ENCODE measurements around the gene POLD1. TPM values are rescaled to one million over a fixed set of nuclear protein-coding genes. Genes with fewer than 3 reads are reported as not detected.

Gene POLD1
- total and polyA plus RNA-seq, 4 donors: 5.4 to 27.7 (median 20.1) TPM

DNA sequence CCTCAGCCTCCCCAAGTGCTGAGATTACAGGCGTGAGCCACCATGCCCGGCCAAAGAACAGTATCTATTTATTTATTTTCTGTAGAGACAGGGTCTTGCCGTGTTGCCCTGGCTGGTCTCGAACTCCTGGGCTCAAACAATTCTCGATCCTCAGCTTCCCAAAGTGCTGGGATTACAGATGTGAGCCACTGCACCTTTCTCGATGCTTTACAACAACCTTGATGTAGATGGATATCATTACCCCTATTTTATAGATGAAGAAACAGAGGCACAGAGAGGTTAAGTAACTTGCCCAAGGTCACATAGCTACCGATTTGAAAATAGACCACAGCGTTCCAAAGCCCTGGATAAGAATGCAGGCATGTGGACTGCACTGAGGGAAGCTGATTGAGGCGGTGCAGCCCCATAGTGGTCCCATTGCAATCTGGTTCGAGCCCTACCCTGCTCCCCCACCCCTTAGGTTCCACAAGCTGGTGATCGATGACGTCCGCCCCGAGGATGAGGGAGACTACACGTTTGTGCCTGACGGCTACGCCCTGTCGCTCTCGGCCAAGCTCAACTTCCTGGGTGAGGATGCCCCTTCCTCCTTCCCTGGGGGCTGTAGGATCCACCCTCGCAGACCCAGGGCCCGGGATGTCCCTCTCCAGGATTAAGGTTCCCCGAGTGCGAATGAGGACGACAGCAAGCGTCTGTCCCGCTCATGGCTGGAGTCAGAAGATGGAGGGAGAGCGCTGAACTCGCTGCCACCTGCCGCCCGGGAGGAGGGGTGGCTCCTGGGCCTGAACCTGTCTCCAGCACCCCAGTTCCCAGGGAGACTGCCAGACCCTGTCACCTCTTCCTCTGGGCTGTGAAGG is 66.4 kb downstream of the POLD1 start:
- Histone ChIP-seq H3K27ac (ENCODE audit: low read depth in 1 of 2, low read length in 2 of 2) (no peak overlapping the region), H3K4me3 (ENCODE audit: low read length in 2 of 2) (no peak overlapping the region), H3K27me3 (ENCODE audit: control insufficient read depth in 1 of 2, insufficient read depth in 2 of 2, low read length in 1 of 2) (no peaks in the 10 kb centered on the region), H3K9me3 (ENCODE audit: control insufficient read depth, low read length) (peaks cover 3% of the 10 kb centered on the region), H3K36me3 (ENCODE audit: control insufficient read depth in 1 of 2, insufficient read depth in 2 of 2, low read length in 1 of 2) (no peaks in the 10 kb centered on the region), H3K4me1 (ENCODE audit: control insufficient read depth in 1 of 2, insufficient read depth in 2 of 2, low read length in 2 of 2) (no peaks in the 10 kb centered on the region)
- WGBS, 2 donors: 62 to 63% methylated on average over 30 of the region's 30 CpGs
- DNase-seq: no peak
- ATAC-seq (ENCODE audit: low FRiP score): no peak
- intact Hi-C loops (cut with DNase I): no loop called here

DNA sequence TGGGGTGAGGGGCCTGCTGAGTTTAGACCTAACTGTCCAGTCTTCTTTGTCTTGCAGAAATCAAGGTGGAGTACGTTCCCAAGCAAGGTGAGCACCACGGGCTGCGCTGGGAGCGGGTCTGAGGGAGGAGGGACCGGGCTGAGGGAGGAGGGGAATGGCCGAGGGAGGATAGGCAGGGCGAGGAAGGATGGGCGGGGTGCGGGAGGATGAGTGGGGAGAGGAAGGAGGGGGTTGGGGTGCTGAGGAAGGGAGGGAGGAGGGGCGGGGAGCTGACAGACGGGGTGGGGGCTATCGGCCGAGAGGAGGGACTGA is 67.0 kb downstream of the POLD1 start:
- no peaks in the 10 kb centered on the region for H3K4me1 ChIP-seq (ENCODE audit: control insufficient read depth in 1 of 2, insufficient read depth in 2 of 2, low read length in 2 of 2)
- intact Hi-C loops (cut with DNase I): no loop called here
- no peak overlapping the region for H3K27ac ChIP-seq (ENCODE audit: low read depth in 1 of 2, low read length in 2 of 2)
- ATAC-seq (ENCODE audit: low FRiP score) (no peak), DNase-seq (no peak)
- H3K36me3 ChIP-seq (ENCODE audit: control insufficient read depth in 1 of 2, insufficient read depth in 2 of 2, low read length in 1 of 2): no peaks in the 10 kb centered on the region
- no peak overlapping the region for H3K4me3 ChIP-seq (ENCODE audit: low read length in 2 of 2)
- WGBS, 2 donors: 54 to 68% methylated on average over 13 of the region's 13 CpGs
- no peaks in the 10 kb centered on the region for H3K27me3 ChIP-seq (ENCODE audit: control insufficient read depth in 1 of 2, insufficient read depth in 2 of 2, low read length in 1 of 2)
- H3K9me3 ChIP-seq (ENCODE audit: control insufficient read depth, low read length): peaks cover 3% of the 10 kb centered on the region

DNA sequence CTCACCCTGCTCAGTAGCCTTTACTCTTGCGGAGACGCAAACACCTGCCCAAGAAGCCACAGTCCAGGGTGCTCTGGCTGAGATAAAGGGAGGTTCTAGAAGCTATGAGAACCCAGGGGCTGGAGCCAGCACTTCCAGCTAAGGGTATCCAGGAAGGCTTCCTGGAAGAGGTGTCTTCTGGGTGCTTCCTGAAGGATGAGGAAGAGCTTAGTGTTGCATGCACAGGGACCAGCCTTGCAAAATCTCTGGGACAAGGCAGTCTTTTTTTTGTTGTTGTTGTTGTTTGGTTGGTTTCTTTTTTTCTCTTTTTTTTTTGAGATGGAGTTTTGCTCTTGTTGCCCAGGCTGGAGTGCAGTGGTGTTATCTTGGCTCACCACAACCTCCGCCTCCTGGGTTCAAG is 69.1 kb downstream of the POLD1 start:
- no peak for ATAC-seq (ENCODE audit: low FRiP score)
- intact Hi-C loops (cut with DNase I): no loop called here
- 93 to 98% methylated on average over 3 of the region's 3 CpGs for WGBS, 2 donors

DNA sequence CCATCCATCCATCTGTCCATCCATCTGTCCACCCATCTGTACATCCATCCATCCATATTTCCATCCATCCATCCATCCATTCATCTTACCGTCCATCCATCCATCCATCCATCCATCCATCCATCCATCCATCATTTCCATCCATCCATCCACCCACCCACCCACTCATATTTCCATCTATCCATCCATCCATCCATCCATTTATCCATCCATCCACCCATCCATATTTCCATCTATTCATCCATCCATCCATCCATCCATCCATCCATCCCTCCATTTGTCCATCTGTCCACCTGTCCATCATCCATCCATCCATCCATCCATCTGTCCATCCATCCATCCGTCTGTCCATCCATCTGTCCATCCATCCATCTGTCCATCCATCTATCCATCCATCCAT is 71.8 kb downstream of the POLD1 start:
- no peak for ATAC-seq (ENCODE audit: low FRiP score)
- 75 to 82% methylated on average over 2 of the region's 2 CpGs for WGBS, 2 donors
- no peaks in the 10 kb centered on the region for H3K27me3 ChIP-seq (ENCODE audit: control insufficient read depth in 1 of 2, insufficient read depth in 2 of 2, low read length in 1 of 2)
- no peaks in the 10 kb centered on the region for H3K4me1 ChIP-seq (ENCODE audit: control insufficient read depth in 1 of 2, insufficient read depth in 2 of 2, low read length in 2 of 2)
- no peaks in the 10 kb centered on the region for H3K9me3 ChIP-seq (ENCODE audit: control insufficient read depth, low read length)
- no peak for DNase-seq
- no peak overlapping the region for H3K27ac ChIP-seq (ENCODE audit: low read depth in 1 of 2, low read length in 2 of 2)
- H3K4me3 ChIP-seq (ENCODE audit: low read length in 2 of 2): no peak overlapping the region
- H3K36me3 ChIP-seq (ENCODE audit: control insufficient read depth in 1 of 2, insufficient read depth in 2 of 2, low read length in 1 of 2): no peaks in the 10 kb centered on the region
- intact Hi-C loops (cut with DNase I): no loop called here

More for the DNA sequence above, 69.1 kb downstream of the POLD1 start:
- Histone ChIP-seq H3K27ac (ENCODE audit: low read depth in 1 of 2, low read length in 2 of 2) (no peak overlapping the region), H3K9me3 (ENCODE audit: control insufficient read depth, low read length) (peaks cover under 1% of the 10 kb centered on the region), H3K4me1 (ENCODE audit: control insufficient read depth in 1 of 2, insufficient read depth in 2 of 2, low read length in 2 of 2) (no peaks in the 10 kb centered on the region), H3K27me3 (ENCODE audit: control insufficient read depth in 1 of 2, insufficient read depth in 2 of 2, low read length in 1 of 2) (no peaks in the 10 kb centered on the region), H3K36me3 (ENCODE audit: control insufficient read depth in 1 of 2, insufficient read depth in 2 of 2, low read length in 1 of 2) (no peaks in the 10 kb centered on the region), H3K4me3 (ENCODE audit: low read length in 2 of 2) (no peak overlapping the region)
- DNase-seq: no peak

DNA sequence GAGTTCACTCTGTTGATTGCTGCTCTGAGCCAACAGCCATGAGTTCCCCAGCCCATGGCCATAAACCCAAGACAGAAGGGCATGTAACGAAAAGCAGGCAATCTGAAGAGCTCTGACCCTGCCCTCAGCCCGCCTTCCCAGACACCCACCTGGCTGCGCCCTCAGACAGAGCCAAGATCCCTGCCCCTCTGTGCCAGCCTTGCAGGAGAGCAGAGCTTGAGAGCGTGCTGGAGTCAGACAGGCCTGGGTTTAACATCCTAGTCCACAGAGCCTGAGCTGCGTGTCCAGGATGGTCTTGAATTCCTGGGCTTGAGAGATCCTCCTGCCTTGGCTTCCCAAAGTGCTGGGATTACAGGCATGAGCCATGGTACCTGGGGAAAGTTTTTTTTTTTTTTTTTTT is 73.2 kb downstream of the POLD1 start:
- H3K36me3 ChIP-seq (ENCODE audit: control insufficient read depth in 1 of 2, insufficient read depth in 2 of 2, low read length in 1 of 2): no peaks in the 10 kb centered on the region
- no peaks in the 10 kb centered on the region for H3K9me3 ChIP-seq (ENCODE audit: control insufficient read depth, low read length)
- no peaks in the 10 kb centered on the region for H3K27me3 ChIP-seq (ENCODE audit: control insufficient read depth in 1 of 2, insufficient read depth in 2 of 2, low read length in 1 of 2)
- H3K4me1 ChIP-seq (ENCODE audit: control insufficient read depth in 1 of 2, insufficient read depth in 2 of 2, low read length in 2 of 2): no peaks in the 10 kb centered on the region
- no peak for ATAC-seq (ENCODE audit: low FRiP score)
- DNase-seq: no peak
- H3K4me3 ChIP-seq (ENCODE audit: low read length in 2 of 2): no peak overlapping the region
- no peak overlapping the region for H3K27ac ChIP-seq (ENCODE audit: low read depth in 1 of 2, low read length in 2 of 2)
- WGBS, 2 donors: 80 to 88% methylated on average over 5 of the region's 5 CpGs
- intact Hi-C loops (cut with DNase I): no loop called here

DNA sequence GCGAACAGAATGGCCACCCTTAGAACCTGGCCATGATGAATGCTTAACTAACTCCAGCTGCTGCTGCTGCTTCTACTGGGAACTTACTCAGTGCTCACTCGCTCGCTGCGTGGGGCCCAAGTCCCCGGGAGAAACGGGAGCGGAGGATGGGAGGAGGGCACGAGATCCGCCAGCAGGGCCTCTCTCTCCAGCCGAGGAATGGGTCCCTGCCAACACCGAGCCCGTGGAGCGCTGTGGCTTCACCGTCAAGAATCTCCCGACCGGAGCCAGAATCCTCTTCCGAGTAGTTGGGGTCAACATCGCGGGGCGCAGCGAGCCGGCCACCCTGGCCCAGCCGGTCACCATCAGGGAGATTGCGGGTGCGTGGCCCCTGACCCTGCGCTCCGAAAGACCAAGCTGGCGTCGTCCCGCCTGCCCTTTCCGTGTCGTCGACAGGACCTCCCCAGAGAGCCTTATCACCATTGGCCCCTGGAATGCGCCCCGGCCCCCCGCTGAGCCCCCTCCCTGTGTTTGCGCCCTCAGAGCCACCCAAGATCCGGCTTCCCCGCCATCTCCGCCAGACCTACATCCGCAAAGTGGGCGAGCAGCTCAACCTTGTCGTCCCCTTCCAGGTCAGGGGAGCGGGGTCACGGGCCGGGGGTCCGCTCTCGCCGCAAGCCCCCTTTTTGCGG is 74.4 kb downstream of the POLD1 start:
- DNase-seq: no peak
- no peaks in the 10 kb centered on the region for H3K9me3 ChIP-seq (ENCODE audit: control insufficient read depth, low read length)
- no peak for ATAC-seq (ENCODE audit: low FRiP score)
- intact Hi-C loops (cut with DNase I): no loop called here
- no peak overlapping the region for H3K4me3 ChIP-seq (ENCODE audit: low read length in 2 of 2)
- no peaks in the 10 kb centered on the region for H3K27me3 ChIP-seq (ENCODE audit: control insufficient read depth in 1 of 2, insufficient read depth in 2 of 2, low read length in 1 of 2)
- no peaks in the 10 kb centered on the region for H3K4me1 ChIP-seq (ENCODE audit: control insufficient read depth in 1 of 2, insufficient read depth in 2 of 2, low read length in 2 of 2)
- no peak overlapping the region for H3K27ac ChIP-seq (ENCODE audit: low read depth in 1 of 2, low read length in 2 of 2)
- WGBS, 2 donors: 42 to 49% methylated on average over 49 to 50 of the region's 50 CpGs
- H3K36me3 ChIP-seq (ENCODE audit: control insufficient read depth in 1 of 2, insufficient read depth in 2 of 2, low read length in 1 of 2): no peaks in the 10 kb centered on the region

DNA sequence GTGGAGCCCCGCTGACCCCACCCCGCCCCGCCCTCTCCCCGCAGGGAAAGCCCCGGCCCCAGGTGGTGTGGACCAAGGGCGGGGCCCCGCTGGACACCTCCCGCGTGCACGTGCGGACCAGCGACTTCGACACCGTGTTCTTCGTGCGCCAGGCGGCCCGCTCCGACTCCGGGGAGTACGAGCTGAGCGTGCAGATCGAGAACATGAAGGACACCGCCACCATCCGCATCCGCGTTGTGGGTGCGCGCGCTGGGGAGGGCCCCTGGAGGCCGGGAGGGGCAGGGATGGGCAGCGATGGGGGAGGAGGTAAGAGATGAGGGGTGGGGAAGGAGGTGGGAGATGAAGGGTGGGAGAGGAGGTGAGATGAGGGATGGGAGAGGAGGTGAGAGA is 74.9 kb downstream of the POLD1 start:
- 65 to 66% methylated on average over 31 to 32 of the region's 32 CpGs for WGBS, 2 donors
- DNase-seq (no peak), ATAC-seq (ENCODE audit: low FRiP score) (no peak)
- Histone ChIP-seq H3K9me3 (ENCODE audit: control insufficient read depth, low read length) (no peaks in the 10 kb centered on the region), H3K36me3 (ENCODE audit: control insufficient read depth in 1 of 2, insufficient read depth in 2 of 2, low read length in 1 of 2) (no peaks in the 10 kb centered on the region), H3K4me3 (ENCODE audit: low read length in 2 of 2) (no peak overlapping the region), H3K4me1 (ENCODE audit: control insufficient read depth in 1 of 2, insufficient read depth in 2 of 2, low read length in 2 of 2) (no peaks in the 10 kb centered on the region), H3K27me3 (ENCODE audit: control insufficient read depth in 1 of 2, insufficient read depth in 2 of 2, low read length in 1 of 2) (no peaks in the 10 kb centered on the region), H3K27ac (ENCODE audit: low read depth in 1 of 2, low read length in 2 of 2) (no peak overlapping the region)
- intact Hi-C loops (cut with DNase I): no loop called here

DNA sequence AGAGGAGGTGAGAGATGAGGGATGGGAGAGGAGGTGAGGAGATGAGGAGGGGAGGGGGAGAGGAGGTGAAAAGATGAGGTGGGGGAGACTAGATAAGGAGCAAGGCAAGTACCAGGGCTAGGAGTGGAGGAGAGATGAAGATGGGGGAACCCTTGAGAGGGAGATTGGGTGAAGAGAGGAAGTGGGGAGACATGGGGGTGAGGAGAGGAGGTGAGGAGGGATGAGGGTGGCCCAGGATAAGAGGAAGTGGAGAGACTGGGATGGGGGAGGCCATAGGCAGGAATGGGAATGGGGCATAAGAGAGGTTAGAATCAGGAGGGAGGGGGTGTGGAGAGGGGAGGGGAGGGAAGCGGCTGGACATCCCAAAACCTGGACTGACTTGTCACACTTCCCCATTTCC is 75.5 kb downstream of the POLD1 start:
- WGBS, 2 donors: 43 to 45% methylated on average over 1 of the region's 1 CpG

More for the DNA sequence above, 75.5 kb downstream of the POLD1 start:
- no peaks in the 10 kb centered on the region for H3K27me3 ChIP-seq (ENCODE audit: control insufficient read depth in 1 of 2, insufficient read depth in 2 of 2, low read length in 1 of 2)
- no peak overlapping the region for H3K27ac ChIP-seq (ENCODE audit: low read depth in 1 of 2, low read length in 2 of 2)
- H3K4me1 ChIP-seq (ENCODE audit: control insufficient read depth in 1 of 2, insufficient read depth in 2 of 2, low read length in 2 of 2): no peaks in the 10 kb centered on the region
- H3K4me3 ChIP-seq (ENCODE audit: low read length in 2 of 2): no peak overlapping the region
- ATAC-seq (ENCODE audit: low FRiP score): no peak
- intact Hi-C loops (cut with DNase I): loop anchor here in 1 of 2 donors (5.0 kb wide), 1 partner anchor 97 kb away; no protein-coding TSS in a partner anchor
- DNase-seq: no peak
- H3K36me3 ChIP-seq (ENCODE audit: control insufficient read depth in 1 of 2, insufficient read depth in 2 of 2, low read length in 1 of 2): no peaks in the 10 kb centered on the region
- no peaks in the 10 kb centered on the region for H3K9me3 ChIP-seq (ENCODE audit: control insufficient read depth, low read length)

All from aorta (tissue), 5 donors.